ENCODE data around the gene SLC35B1. TPM values are rescaled to one million over a fixed set of nuclear protein-coding genes. Genes with fewer than 3 reads are reported as not detected.

Gene SLC35B1
- total RNA-seq, 3 donors from 2014 or later, result 33.0 to 44.1 (median 35.7) TPM

GRCh38 chr17:49680314-49680713 lies 27.4 kb downstream of the SLC35B1 start:
- intact Hi-C loops (cut with DNase I; ENCODE audit: low total_unique reads), result no loop called here
- Histone ChIP-seq H3K4me1 (peaks cover 0 to 13% of the 10 kb centered on the region in 2 donors), H3K4me3 (no peak overlapping the region), H3K27me3 (no peaks in the 10 kb centered on the region), H3K36me3 (no peaks in the 10 kb centered on the region), H3K9me3 (no peaks in the 10 kb centered on the region), H3K27ac (no peak overlapping the region)
- no peak for TF ChIP-seq POLR2A (IDR thresholded peaks at IDR 0.05)
- TF ChIP-seq CTCF (IDR thresholded peaks at IDR 0.05), result no peak
- no peak for TF ChIP-seq POLR2AphosphoS5 (IDR thresholded peaks at IDR 0.05)
- DNase-seq (ENCODE audit: low spot score in 2 of 2), result no peak

- peak within 1 kb of the TSS; percentile 98 to 99 for H3K27ac ChIP-seq
- intact Hi-C loops (cut with DNase I; ENCODE audit: low total_unique reads), result no loop called here
- peak; percentile 81 to 95 (median 92) for TF ChIP-seq POLR2AphosphoS5 (IDR thresholded peaks at IDR 0.05)
- peak; percentile 35 for TF ChIP-seq POLR2A (IDR thresholded peaks at IDR 0.05)
- no peak for TF ChIP-seq CTCF (IDR thresholded peaks at IDR 0.05)
- H3K4me3 ChIP-seq, result peak within 1 kb of the TSS; percentile 60 to 89 (median 79)
- peak; percentile 98 to 99 for DNase-seq (ENCODE audit: low spot score in 2 of 2)
- H3K4me1 ChIP-seq, result peaks cover 0 to 13% of the 10 kb centered on the region in 2 donors
- no peaks in the 10 kb centered on the region for H3K9me3 ChIP-seq
- H3K36me3 ChIP-seq, result no peaks in the 10 kb centered on the region
- no peaks in the 10 kb centered on the region for H3K27me3 ChIP-seq
These were observed 29.6 kb downstream of the SLC35B1 start, which contains the start of gene SPOP for GRCh38 chr17:49677933-49678847. TSS of gene SPOP (minus strand) at chr17:49678097. CDS start at chr17:49622810, 55,287 bp downstream.

- no peak for TF ChIP-seq POLR2A (IDR thresholded peaks at IDR 0.05)
- no peak for TF ChIP-seq POLR2AphosphoS5 (IDR thresholded peaks at IDR 0.05)
- TF ChIP-seq CTCF (IDR thresholded peaks at IDR 0.05), result no peak
- H3K27me3 ChIP-seq, result no peaks in the 10 kb centered on the region
- intact Hi-C loops (cut with DNase I; ENCODE audit: low total_unique reads), result no loop called here
- H3K27ac ChIP-seq, result peak overlapping the region; percentile 98 to 99
- DNase-seq (ENCODE audit: low spot score in 2 of 2), result peak; percentile 94
- H3K9me3 ChIP-seq, result no peaks in the 10 kb centered on the region
- H3K36me3 ChIP-seq, result no peaks in the 10 kb centered on the region
- H3K4me1 ChIP-seq, result peaks cover 0 to 13% of the 10 kb centered on the region in 2 donors
- H3K4me3 ChIP-seq, result peak overlapping the region; percentile 60 to 89 (median 79)
These were observed 30.4 kb downstream of the SLC35B1 start for GRCh38 chr17:49677134-49677932.

GRCh38 chr17:49676276-49676868 lies 31.4 kb downstream of the SLC35B1 start:
- no peaks in the 10 kb centered on the region for H3K36me3 ChIP-seq
- peak overlapping the region; percentile 60 to 89 (median 79) for H3K4me3 ChIP-seq
- DNase-seq (ENCODE audit: low spot score in 2 of 2), result no peak
- peaks cover 0 to 13% of the 10 kb centered on the region in 2 donors for H3K4me1 ChIP-seq
- H3K27me3 ChIP-seq, result no peaks in the 10 kb centered on the region
- no peaks in the 10 kb centered on the region for H3K9me3 ChIP-seq
- TF ChIP-seq POLR2A (IDR thresholded peaks at IDR 0.05), result no peak
- no peak for TF ChIP-seq POLR2AphosphoS5 (IDR thresholded peaks at IDR 0.05)
- no peak for TF ChIP-seq CTCF (IDR thresholded peaks at IDR 0.05)
- H3K27ac ChIP-seq, result peak overlapping the region; percentile 98 to 99
- intact Hi-C loops (cut with DNase I; ENCODE audit: low total_unique reads), result no loop called here

Measured in breast epithelium (tissue), 4 donors.